Ovary (tissue), 9 donors: ENCODE measurements around the gene APOA1. TPM values are rescaled to one million over a fixed set of nuclear protein-coding genes. Genes with fewer than 3 reads are reported as not detected.

Experiments used
- DNase-seq, 5 donors: peaks; one replicate each; pipeline ENCODE4 v3.0.0-alpha.2; 2019 to 2020
- H3K27ac ChIP-seq, 2 donors: fragments of 200-600 bp; one replicate each; pipeline versions ENCODE4 v1.5.1 to v1.8.0; 2019 to 2022
- H3K27me3 ChIP-seq: fragments of 200-600 bp; one replicate; pipeline ENCODE4 v1.8.0; 2022
- H3K36me3 ChIP-seq: fragments of 200-600 bp; sonication (generic); one replicate; pipeline ENCODE4 v1.5.1; 2019
- H3K4me1 ChIP-seq: one replicate; pipeline ENCODE4 v1.8.1; 2013; ENCODE audit warnings: mild to moderate bottlenecking, moderate library complexity; ENCODE audit not compliant: insufficient read depth
- H3K4me3 ChIP-seq: fragments of 200-600 bp; sonication (generic); one replicate; pipeline ENCODE4 v1.5.1; 2017
- H3K9me3 ChIP-seq, 2 donors: fragments of 200-600 bp in 1 of 2; sonication (generic) in 1 of 2; one replicate each; pipeline versions ENCODE4 v1.5.1 to v1.8.1; 2013 to 2019; ENCODE audit warnings: mild to moderate bottlenecking in 1 of 2, moderate library complexity in 1 of 2
- EP300 ChIP-seq: sonication (generic); formaldehyde crosslinking; IDR thresholded peaks from one replicate; pipeline ENCODE4 v1.6.1; 2017; ENCODE audit warnings: antibody characterized with exemption
- POLR2A ChIP-seq: fragments of 450-650 bp; IDR thresholded peaks from one replicate; pipeline ENCODE4 v1.6.1; 2017; ENCODE audit warnings: antibody characterized with exemption, mild to moderate bottlenecking, moderate library complexity
- WGBS, 3 donors: extraction: QIAGEN DNeasy Blood & Tissue Kit in 1 of 3; methylation state at CpG; one replicate each; pipeline versions ENCODE4 v1.1.5 to v1.1.7; 2013 to 2017; 5-methylcytosine and 5-hydroxymethylcytosine counted together
- intact Hi-C, 4 donors: fragments of 100-400 bp; cut with DNase I; formaldehyde crosslinking; loops; one replicate each; pipeline versions ENCODE4 v1.11.0 to v1.15.1; 2022 to 2023
- polyA plus RNA-seq, 2 donors: library from polyadenylated mRNA; stranded (reverse); fragments of 200-250 nt in 1 of 2; fragments of 350-450 nt in 1 of 2; fragmentation: Illumina TruSeq in 1 of 2; extraction: RNeasy Lipid Tissue Mini Kit (QIAGEN cat#74804) in 1 of 2; gene quantifications; one replicate each; pipeline ENCODE4 v1.2.3, GENCODE V29; 2013 to 2014
- total RNA-seq, 7 donors: library from RNA; depleted of rRNA in 2 of 7; stranded (reverse); fragments of >200 nt in 2 of 7; fragmentation: NEBNext Ultra II Directional in 3 of 7; extraction: Animal tissue kit (Norgen Biotek cat#: 25700) in 3 of 7; gene quantifications; one replicate each; pipeline versions ENCODE4 v1.1.0 to v1.2.4, GENCODE V29; 2016 to 2023
- TF ChIP-seq, protein P1 (sequence below), 3 donors: fragments of 450-650 bp in 2 of 3; fragments of 200-600 bp in 1 of 3; IDR thresholded peaks; one replicate each; pipeline versions ENCODE4 v1.5.1 to v1.8.0; 2016 to 2022; ENCODE audit warnings: antibody characterized with exemption in 3 of 3, mild to moderate bottlenecking in 1 of 3
- donor health status: DM: no; HTN: no; CAD: no; lungs with moderate emphysema.
- donor health status: DM: no; HTN: no; CAD: no.
- donor health status: Bipolar disorder and iron deficiency.
- donor health status: DM: yes; HTN: yes; CAD: no.
- donor health status: DM: no; HTN: no; CAD: no.
- donor health status: DM: yes; HTN: yes; CAD: no.

The APOA1 gene
- total and polyA plus RNA-seq, 9 donors: 5.3 to 42.8 (median 19.0) TPM

GRCh38 chr11:116873381-116873780, 36.0 kb upstream of the APOA1 start:
- no peak overlapping the region for H3K27ac ChIP-seq
- intact Hi-C loops: no loop called here
- TF ChIP-seq POLR2A (no peak), EP300 (no peak)
- TF ChIP-seq, protein P1, sequence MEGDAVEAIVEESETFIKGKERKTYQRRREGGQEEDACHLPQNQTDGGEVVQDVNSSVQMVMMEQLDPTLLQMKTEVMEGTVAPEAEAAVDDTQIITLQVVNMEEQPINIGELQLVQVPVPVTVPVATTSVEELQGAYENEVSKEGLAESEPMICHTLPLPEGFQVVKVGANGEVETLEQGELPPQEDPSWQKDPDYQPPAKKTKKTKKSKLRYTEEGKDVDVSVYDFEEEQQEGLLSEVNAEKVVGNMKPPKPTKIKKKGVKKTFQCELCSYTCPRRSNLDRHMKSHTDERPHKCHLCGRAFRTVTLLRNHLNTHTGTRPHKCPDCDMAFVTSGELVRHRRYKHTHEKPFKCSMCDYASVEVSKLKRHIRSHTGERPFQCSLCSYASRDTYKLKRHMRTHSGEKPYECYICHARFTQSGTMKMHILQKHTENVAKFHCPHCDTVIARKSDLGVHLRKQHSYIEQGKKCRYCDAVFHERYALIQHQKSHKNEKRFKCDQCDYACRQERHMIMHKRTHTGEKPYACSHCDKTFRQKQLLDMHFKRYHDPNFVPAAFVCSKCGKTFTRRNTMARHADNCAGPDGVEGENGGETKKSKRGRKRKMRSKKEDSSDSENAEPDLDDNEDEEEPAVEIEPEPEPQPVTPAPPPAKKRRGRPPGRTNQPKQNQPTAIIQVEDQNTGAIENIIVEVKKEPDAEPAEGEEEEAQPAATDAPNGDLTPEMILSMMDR (IDR thresholded peaks at IDR 0.05): no peak
- H3K9me3 ChIP-seq: no peaks in the 10 kb centered on the region
- 89 to 95% (median 93%) methylated on average over 11 of the region's 11 CpGs for WGBS, 3 donors
- no peaks in the 10 kb centered on the region for H3K4me1 ChIP-seq
- peaks cover 4% of the 10 kb centered on the region for H3K36me3 ChIP-seq
- no peak for DNase-seq
- no peaks in the 10 kb centered on the region for H3K27me3 ChIP-seq
- H3K4me3 ChIP-seq: no peak overlapping the region

DNA sequence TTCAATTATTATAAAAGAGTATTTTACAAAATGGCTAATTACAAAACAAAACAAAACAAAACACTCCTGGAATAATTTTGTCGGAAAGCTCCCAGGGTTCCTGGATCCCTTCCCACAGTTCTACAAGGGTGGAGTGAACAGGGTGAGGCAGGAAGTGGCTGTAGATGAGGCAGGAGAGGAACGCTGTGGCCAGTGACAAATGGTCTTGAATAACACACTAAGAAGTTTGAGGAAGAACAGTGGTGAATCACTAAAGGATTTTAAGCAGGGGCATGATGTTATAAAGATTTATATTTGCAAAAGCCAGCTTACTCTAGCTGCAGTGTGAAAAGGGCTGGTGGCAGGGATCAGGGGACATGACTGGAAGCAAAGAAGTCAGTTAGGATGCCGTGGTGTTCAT, 33.8 kb upstream of the APOA1 start:
- H3K4me1 ChIP-seq: no peaks in the 10 kb centered on the region
- no peaks in the 10 kb centered on the region for H3K9me3 ChIP-seq
- H3K27ac ChIP-seq: no peak overlapping the region
- no peak for DNase-seq
- intact Hi-C loops: no loop called here
- TF ChIP-seq, protein P1 (IDR thresholded peaks at IDR 0.05): no peak
- TF ChIP-seq EP300 (no peak), POLR2A (no peak)
- peaks cover 4% of the 10 kb centered on the region for H3K36me3 ChIP-seq
- H3K27me3 ChIP-seq: no peaks in the 10 kb centered on the region
- H3K4me3 ChIP-seq: no peak overlapping the region
- 53 to 59% (median 53%) methylated on average over 3 of the region's 3 CpGs for WGBS, 3 donors

DNA sequence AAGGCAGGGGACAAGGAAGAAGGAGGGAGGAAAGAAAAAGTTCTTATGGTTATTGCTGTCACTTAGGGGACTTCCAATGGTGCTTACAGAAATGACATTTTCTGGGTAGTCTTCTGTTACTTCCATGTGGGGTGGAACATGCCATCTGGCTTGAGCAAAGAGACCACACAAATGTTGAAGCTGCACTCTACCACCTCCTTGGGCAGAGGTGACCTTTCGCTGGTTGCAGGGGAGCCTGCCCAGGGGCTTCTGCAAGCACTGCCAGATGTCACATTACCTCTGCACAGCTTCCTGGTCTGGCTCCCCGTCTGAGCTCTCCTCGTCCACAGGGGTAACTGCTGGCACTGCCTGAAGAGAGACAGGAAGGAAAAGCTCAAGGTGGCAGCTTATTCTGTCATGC, 32.6 kb upstream of the APOA1 start:
- 87 to 94% (median 90%) methylated on average over 3 of the region's 3 CpGs for WGBS, 3 donors
- Histone ChIP-seq H3K9me3 (no peaks in the 10 kb centered on the region), H3K4me1 (no peaks in the 10 kb centered on the region), H3K4me3 (no peak overlapping the region), H3K27me3 (no peaks in the 10 kb centered on the region), H3K36me3 (peaks cover 4% of the 10 kb centered on the region), H3K27ac (no peak overlapping the region)
- no peak for DNase-seq
- intact Hi-C loops: no loop called here
- TF ChIP-seq EP300 (no peak), POLR2A (no peak)
- TF ChIP-seq, protein P1 (IDR thresholded peaks at IDR 0.05): no peak

GRCh38 chr11:116869610-116870009, 32.2 kb upstream of the APOA1 start:
- WGBS, 3 donors: 52 to 63% (median 55%) methylated on average over 4 of the region's 4 CpGs
- TF ChIP-seq EP300: no peak
- no peak for TF ChIP-seq POLR2A
- TF ChIP-seq, protein P1 (IDR thresholded peaks at IDR 0.05): no peak

More at GRCh38 chr11:116869610-116870009, 32.2 kb upstream of the APOA1 start:
- Histone ChIP-seq H3K27ac (no peak overlapping the region), H3K36me3 (peaks cover 4% of the 10 kb centered on the region), H3K27me3 (no peaks in the 10 kb centered on the region), H3K9me3 (no peaks in the 10 kb centered on the region), H3K4me1 (no peaks in the 10 kb centered on the region), H3K4me3 (no peak overlapping the region)
- DNase-seq: no peak
- intact Hi-C loops: no loop called here
